CD14-positive monocyte (primary cell): ENCODE data around the gene FSTL3. TPM values are rescaled to one million over a fixed set of nuclear protein-coding genes. Genes with fewer than 3 reads are reported as not detected.

ENCODE experiments used
- DNase-seq, 3 donors: peaks; one replicate each; pipeline ENCODE4 v3.0.0-alpha.2; 2011 to 2022
- H2AFZ ChIP-seq: 2 replicates; pipeline ENCODE4 v1.6.0; 2012; ENCODE audit warnings: mild to moderate bottlenecking, low read depth, low read length, inconsistent platforms; ENCODE audit not compliant: insufficient read depth, poor library complexity, severe bottlenecking
- H3K27ac ChIP-seq, 2 donors: 1 replicate in 1 of 2; 2 replicates in 1 of 2; pipeline ENCODE4 v1.5.1; 2012 to 2013; ENCODE audit warnings: low read length in 2 of 2, control low read depth in 1 of 2, inconsistent platforms in 1 of 2, low read depth in 1 of 2, mild to moderate bottlenecking in 1 of 2
- H3K27me3 ChIP-seq, 2 donors: one replicate each; pipeline versions ENCODE4 v1.6.0 to v1.6.1; 2011 to 2013; ENCODE audit warnings: low read length in 2 of 2; ENCODE audit not compliant: control insufficient read depth in 2 of 2, insufficient read depth in 2 of 2
- H3K36me3 ChIP-seq, 2 donors: replicated peaks in 1 of 2; 1 replicate in 1 of 2; 2 replicates in 1 of 2; pipeline versions ENCODE4 v1.5.1 to v1.6.1; 2012 to 2013; ENCODE audit warnings: low read length in 2 of 2, control low read depth in 1 of 2, inconsistent platforms in 1 of 2, mild to moderate bottlenecking in 1 of 2; ENCODE audit not compliant: insufficient read depth in 2 of 2, control insufficient read depth in 1 of 2
- H3K4me1 ChIP-seq, 2 donors: 1 replicate in 1 of 2; 2 replicates in 1 of 2; pipeline versions ENCODE4 v1.5.1 to v1.6.1; 2012 to 2013; ENCODE audit warnings: low read length in 2 of 2, control low read depth in 1 of 2, inconsistent platforms in 1 of 2, mild to moderate bottlenecking in 1 of 2, moderate library complexity in 1 of 2; ENCODE audit not compliant: insufficient read depth in 2 of 2, control insufficient read depth in 1 of 2
- H3K4me2 ChIP-seq: replicated peaks from 2 replicates; pipeline ENCODE3; 2012; ENCODE audit warnings: low read length, moderate library complexity, mild to moderate bottlenecking; ENCODE audit not compliant: poor library complexity, severe bottlenecking; ENCODE audit errors: extremely low read depth
- H3K4me3 ChIP-seq, 3 experiments: fragments of 200-600 bp in 1 of 3; sonication (generic) in 1 of 3; replicated peaks in 1 of 3; 1 replicate in 2 of 3; 2 replicates in 1 of 3; pipeline ENCODE4 v1.5.1; 2011 to 2013; ENCODE audit warnings: low read length in 3 of 3, mild to moderate bottlenecking in 3 of 3, control low read depth in 2 of 3, low read depth in 2 of 3, inconsistent platforms in 1 of 3, moderate library complexity in 1 of 3
- H3K79me2 ChIP-seq: 2 replicates; pipeline ENCODE4 v1.6.0; 2012; ENCODE audit warnings: mild to moderate bottlenecking, control low read depth, inconsistent platforms, low read length, moderate library complexity; ENCODE audit not compliant: insufficient read depth
- H3K9ac ChIP-seq: 2 replicates; pipeline ENCODE4 v1.6.0; 2017; ENCODE audit warnings: low read length, mild to moderate bottlenecking; ENCODE audit not compliant: insufficient read depth, poor library complexity, severe bottlenecking
- H3K9me3 ChIP-seq, 2 donors: replicated peaks in 1 of 2; 1 replicate in 1 of 2; 2 replicates in 1 of 2; pipeline versions ENCODE4 v1.5.1 to v1.6.1; 2012 to 2013; ENCODE audit warnings: low read length in 2 of 2, control low read depth in 1 of 2; ENCODE audit not compliant: control insufficient read depth in 1 of 2, insufficient read depth in 1 of 2
- H4K20me1 ChIP-seq: 2 replicates; pipeline ENCODE4 v1.6.0; 2012; ENCODE audit warnings: mild to moderate bottlenecking, low read length, control low read depth, moderate library complexity; ENCODE audit not compliant: insufficient read depth
- H3K27ac Mint-ChIP-seq, 7 donors: one replicate each; pipeline ENCODE4 v1.8.0; 2020; ENCODE audit warnings: mild to moderate bottlenecking in 7 of 7, mixed read lengths in 7 of 7, moderate library complexity in 6 of 7, inconsistent platforms in 2 of 7
- H3K27me3 Mint-ChIP-seq, 3 donors: one replicate each; pipeline ENCODE4 v1.8.0; 2021 to 2022; ENCODE audit warnings: low read depth in 3 of 3, mild to moderate bottlenecking in 3 of 3, mixed read lengths in 3 of 3, moderate library complexity in 3 of 3, inconsistent platforms in 1 of 3
- H3K36me3 Mint-ChIP-seq, 2 donors: one replicate each; pipeline ENCODE4 v1.8.0; 2020; ENCODE audit warnings: mixed read lengths in 2 of 2, inconsistent platforms in 1 of 2, mild to moderate bottlenecking in 1 of 2
- H3K4me1 Mint-ChIP-seq: one replicate; pipeline ENCODE4 v1.8.0; 2020; ENCODE audit warnings: mild to moderate bottlenecking, mixed read lengths
- H3K4me3 Mint-ChIP-seq, 2 donors: one replicate each; pipeline ENCODE4 v1.8.0; 2020; ENCODE audit warnings: mild to moderate bottlenecking in 2 of 2, mixed read lengths in 2 of 2, moderate library complexity in 1 of 2
- H3K9me3 Mint-ChIP-seq, 7 donors: one replicate each; pipeline ENCODE4 v1.8.0; 2020 to 2022; ENCODE audit warnings: mixed read lengths in 7 of 7, mild to moderate bottlenecking in 6 of 7, moderate library complexity in 6 of 7, inconsistent platforms in 2 of 7
- WGBS: methylation state at CpG from one replicate; pipeline ENCODE4 v1.1.5; 2013; ENCODE audit warnings: missing lambda C conversion rate; ENCODE audit not compliant: insufficient coverage; 5-methylcytosine and 5-hydroxymethylcytosine counted together
- intact Hi-C, 2 donors: fragments of 100-400 bp; cut with micrococcal nuclease; formaldehyde crosslinking; loops; one replicate each; pipeline versions ENCODE4 v1.15.0 to v1.15.1; 2023
- polyA plus RNA-seq, 3 donors: library from polyadenylated mRNA; depleted of rRNA in 1 of 3; unstranded in 2 of 3; stranded (reverse) in 1 of 3; fragments of 300-500 nt in 2 of 3; fragments of >200 nt in 1 of 3; fragmentation: Illumina TruSeq in 2 of 3; gene quantifications; 1 replicate in 2 of 3; 2 replicates in 1 of 3; pipeline ENCODE4 v1.2.3, GENCODE V29; 2012 to 2021
- TF ChIP-seq, protein P1 (sequence below): fragments of 200-600 bp; IDR thresholded peaks from one replicate; pipeline ENCODE4 v1.8.0; 2022; ENCODE audit warnings: antibody characterized with exemption, mild to moderate bottlenecking

Gene FSTL3
- polyA plus RNA-seq, 3 donors, result 2.5 to 42.1 (median 5.2) TPM

DNA sequence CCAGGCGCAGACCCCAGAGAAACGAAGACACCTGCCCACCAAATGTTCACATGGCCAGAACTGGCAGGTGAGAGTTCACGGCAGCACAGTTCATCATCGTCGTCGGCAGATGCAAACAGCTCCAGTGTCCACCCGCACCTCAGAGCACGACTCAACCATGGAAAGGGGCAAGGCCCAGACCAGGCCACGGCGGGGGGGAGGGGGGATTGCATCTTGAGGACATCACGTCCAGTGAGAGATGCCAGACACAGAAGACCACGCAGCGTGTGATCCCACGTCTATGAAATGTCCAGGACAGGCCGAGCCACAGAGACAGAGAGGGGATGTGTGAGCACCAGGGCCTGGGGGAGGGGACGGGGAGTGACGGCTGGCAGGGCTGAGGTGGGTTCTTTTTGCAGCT, 20.5 kb upstream of the FSTL3 start:
- peaks cover 100% of the 10 kb centered on the region for H4K20me1 ChIP-seq
- Mint-ChIP-seq H3K27me3 (no peaks in the 10 kb centered on the region), H3K27ac (peak overlapping the region in 5 of 7 donors; percentile 23 to 70 (median 47)), H3K9me3 (no peaks in the 10 kb centered on the region), H3K4me1 (peaks cover 21% of the 10 kb centered on the region), H3K36me3 (peaks cover 25 to 71% of the 10 kb centered on the region in 2 donors), H3K4me3 (no peak overlapping the region)
- peaks cover 56 to 72% of the 10 kb centered on the region in 2 donors for H3K36me3 ChIP-seq
- H3K27ac ChIP-seq, result no peak overlapping the region
- H3K4me2 ChIP-seq, result no peak overlapping the region
- no peak overlapping the region for H3K9ac ChIP-seq
- no peaks in the 10 kb centered on the region for H3K27me3 ChIP-seq
- no peaks in the 10 kb centered on the region for H3K9me3 ChIP-seq
- no peak overlapping the region for H2AFZ ChIP-seq
- WGBS, result 95% methylated on average over 14 of the region's 17 CpGs
- no peak for DNase-seq
- H3K79me2 ChIP-seq, result peaks cover 100% of the 10 kb centered on the region
- intact Hi-C loops, result no loop called here
- no peak overlapping the region for H3K4me3 ChIP-seq
- peaks cover 13 to 16% of the 10 kb centered on the region in 2 donors for H3K4me1 ChIP-seq
- TF ChIP-seq, protein P1, sequence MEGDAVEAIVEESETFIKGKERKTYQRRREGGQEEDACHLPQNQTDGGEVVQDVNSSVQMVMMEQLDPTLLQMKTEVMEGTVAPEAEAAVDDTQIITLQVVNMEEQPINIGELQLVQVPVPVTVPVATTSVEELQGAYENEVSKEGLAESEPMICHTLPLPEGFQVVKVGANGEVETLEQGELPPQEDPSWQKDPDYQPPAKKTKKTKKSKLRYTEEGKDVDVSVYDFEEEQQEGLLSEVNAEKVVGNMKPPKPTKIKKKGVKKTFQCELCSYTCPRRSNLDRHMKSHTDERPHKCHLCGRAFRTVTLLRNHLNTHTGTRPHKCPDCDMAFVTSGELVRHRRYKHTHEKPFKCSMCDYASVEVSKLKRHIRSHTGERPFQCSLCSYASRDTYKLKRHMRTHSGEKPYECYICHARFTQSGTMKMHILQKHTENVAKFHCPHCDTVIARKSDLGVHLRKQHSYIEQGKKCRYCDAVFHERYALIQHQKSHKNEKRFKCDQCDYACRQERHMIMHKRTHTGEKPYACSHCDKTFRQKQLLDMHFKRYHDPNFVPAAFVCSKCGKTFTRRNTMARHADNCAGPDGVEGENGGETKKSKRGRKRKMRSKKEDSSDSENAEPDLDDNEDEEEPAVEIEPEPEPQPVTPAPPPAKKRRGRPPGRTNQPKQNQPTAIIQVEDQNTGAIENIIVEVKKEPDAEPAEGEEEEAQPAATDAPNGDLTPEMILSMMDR, result no peak

DNA sequence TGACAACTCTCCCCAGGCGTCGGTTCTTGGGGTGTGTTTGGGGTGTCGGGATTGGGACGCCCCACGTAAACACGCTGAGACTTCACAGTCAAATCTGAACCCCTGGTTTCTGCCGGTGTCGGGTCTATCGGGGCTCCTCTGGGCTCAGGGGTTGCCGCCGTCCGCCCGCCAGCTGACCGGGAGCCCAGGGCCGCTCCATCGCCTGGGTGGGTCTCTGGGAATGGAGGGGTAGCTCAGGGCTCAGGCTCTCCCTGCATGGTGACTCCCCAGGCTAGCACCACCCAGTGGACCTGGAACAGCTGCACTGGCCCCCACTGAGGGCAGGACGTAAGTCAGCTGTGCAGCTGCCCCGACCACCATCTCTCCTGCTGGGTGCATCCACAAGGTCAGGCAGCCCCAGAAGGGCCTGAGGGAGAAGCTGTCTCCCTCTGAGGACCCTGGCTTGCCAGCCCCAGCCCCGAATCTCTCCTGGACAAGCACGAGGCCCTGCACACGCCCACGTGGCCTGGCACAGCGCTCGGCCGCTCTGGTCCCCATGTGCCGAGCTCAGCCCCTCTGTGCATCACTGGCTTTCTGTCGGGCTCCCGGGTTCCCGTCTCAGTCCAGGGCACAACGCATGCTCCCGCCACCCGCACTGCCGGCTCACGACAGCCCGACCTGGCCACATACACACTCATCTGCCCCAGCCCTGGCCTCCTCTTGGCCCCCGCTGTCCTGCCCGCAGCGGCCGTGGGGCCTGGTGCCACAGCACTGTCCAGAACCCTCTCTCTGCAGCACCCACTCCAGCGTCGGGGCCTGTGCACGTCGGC, 19.2 kb upstream of the FSTL3 start:
- no peaks in the 10 kb centered on the region for H3K27me3 ChIP-seq
- H4K20me1 ChIP-seq, result peaks cover 100% of the 10 kb centered on the region
- 94% methylated on average over 30 of the region's 43 CpGs for WGBS
- TF ChIP-seq, protein P1, result no peak
- no peak overlapping the region for H3K4me3 ChIP-seq
- H2AFZ ChIP-seq, result no peak overlapping the region
- H3K9ac ChIP-seq, result no peak overlapping the region
- H3K4me1 Mint-ChIP-seq, result peaks cover 30% of the 10 kb centered on the region
- H3K4me3 Mint-ChIP-seq, result no peak overlapping the region
- no peak overlapping the region for H3K4me2 ChIP-seq
- no peak for DNase-seq
- H3K36me3 Mint-ChIP-seq, result peaks cover 19 to 61% of the 10 kb centered on the region in 2 donors
- peaks cover 100% of the 10 kb centered on the region for H3K79me2 ChIP-seq
- H3K4me1 ChIP-seq, result peaks cover 23 to 29% of the 10 kb centered on the region in 2 donors
- H3K9me3 Mint-ChIP-seq, result no peaks in the 10 kb centered on the region
- no peaks in the 10 kb centered on the region for H3K9me3 ChIP-seq
- H3K27me3 Mint-ChIP-seq, result no peaks in the 10 kb centered on the region
- peak overlapping the region in 4 of 7 donors; percentile 5 to 91 (median 30) for H3K27ac Mint-ChIP-seq
- peaks cover 45 to 59% of the 10 kb centered on the region in 2 donors for H3K36me3 ChIP-seq
- intact Hi-C loops, result no loop called here
- no peak overlapping the region for H3K27ac ChIP-seq
